Effector memory CD8-positive, alpha-beta T cell (primary cell): ENCODE results near the gene PRSS57.

Experiments
- ATAC-seq: fragments of 150-1000 bp; cut with Tn5 transposase; replicated peaks from 2 replicates; pipeline ENCODE4 v1.10.0; 2021; ENCODE audit warnings: mild to moderate bottlenecking, moderate library complexity
- DNase-seq, 3 experiments: peaks; one replicate each; pipeline ENCODE4 v3.0.0; 2021
- H3K27ac Mint-ChIP-seq, 2 donors: one replicate each; pipeline ENCODE4 v1.8.0; 2022; ENCODE audit warnings: mild to moderate bottlenecking in 2 of 2, mixed read lengths in 2 of 2, moderate library complexity in 2 of 2
- H3K27me3 Mint-ChIP-seq, 2 donors: one replicate each; pipeline ENCODE4 v1.8.0; 2022; ENCODE audit warnings: mixed read lengths in 2 of 2
- H3K36me3 Mint-ChIP-seq: one replicate; pipeline ENCODE4 v1.8.0; 2022; ENCODE audit warnings: mild to moderate bottlenecking, moderate library complexity, mixed read lengths; ENCODE audit not compliant: insufficient read depth
- H3K4me1 Mint-ChIP-seq, 2 donors: one replicate each; pipeline ENCODE4 v1.8.0; 2022; ENCODE audit warnings: low read depth in 2 of 2, mixed read lengths in 2 of 2
- H3K4me3 Mint-ChIP-seq, 2 donors: one replicate each; pipeline ENCODE4 v1.8.0; 2022; ENCODE audit warnings: mild to moderate bottlenecking in 2 of 2, mixed read lengths in 2 of 2, moderate library complexity in 2 of 2
- H3K9me3 Mint-ChIP-seq, 2 donors: one replicate each; pipeline ENCODE4 v1.8.0; 2022; ENCODE audit warnings: mixed read lengths in 2 of 2

The PRSS57 gene

GRCh38 chr19:643736-644135 lies 51.5 kb downstream of the PRSS57 start:
- ATAC-seq (no peak), DNase-seq (no peak)
- Mint-ChIP-seq H3K4me3 (no peak overlapping the region), H3K4me1 (peaks cover 8 to 10% of the 10 kb centered on the region in 2 donors), H3K27ac (no peak overlapping the region), H3K27me3 (no peaks in the 10 kb centered on the region), H3K36me3 (peaks cover 52% of the 10 kb centered on the region), H3K9me3 (no peaks in the 10 kb centered on the region)

GRCh38 chr19:642767-643727 lies 52.2 kb downstream of the PRSS57 start:
- no peak for ATAC-seq
- Mint-ChIP-seq H3K4me3 (no peak overlapping the region), H3K27ac (peak overlapping the region in 1 of 2 donors; percentile 23), H3K36me3 (peaks cover 47% of the 10 kb centered on the region), H3K27me3 (no peaks in the 10 kb centered on the region), H3K9me3 (no peaks in the 10 kb centered on the region), H3K4me1 (peaks cover 8 to 10% of the 10 kb centered on the region in 2 donors)
- no peak for DNase-seq

- Mint-ChIP-seq H3K27ac (peak overlapping the region in 1 of 2 donors; percentile 13), H3K9me3 (no peaks in the 10 kb centered on the region), H3K4me3 (no peak overlapping the region), H3K36me3 (peaks cover 37% of the 10 kb centered on the region), H3K27me3 (no peaks in the 10 kb centered on the region), H3K4me1 (peaks cover 10% of the 10 kb centered on the region in 2 donors)
- DNase-seq (no peak), ATAC-seq (no peak)
Observed at GRCh38 chr19:641702-642101, 53.5 kb downstream of the PRSS57 start.

- no peak for ATAC-seq
- Mint-ChIP-seq H3K9me3 (no peaks in the 10 kb centered on the region), H3K27me3 (no peaks in the 10 kb centered on the region)
Observed at GRCh38 chr19:640606-641189, 54.6 kb downstream of the PRSS57 start.

GRCh38 chr19:640161-640558 lies 55.1 kb downstream of the PRSS57 start:
- H3K4me3 Mint-ChIP-seq: peak overlapping the region; percentile 41 to 87
- peaks cover 10% of the 10 kb centered on the region in 2 donors for H3K4me1 Mint-ChIP-seq
- H3K9me3 Mint-ChIP-seq: no peaks in the 10 kb centered on the region
- H3K27me3 Mint-ChIP-seq: no peaks in the 10 kb centered on the region
- no peak for ATAC-seq
- no peak overlapping the region for H3K27ac Mint-ChIP-seq
- DNase-seq: no peak
- peaks cover 26% of the 10 kb centered on the region for H3K36me3 Mint-ChIP-seq

More at GRCh38 chr19:640606-641189, 54.6 kb downstream of the PRSS57 start:
- Mint-ChIP-seq H3K4me1 (peaks cover 10% of the 10 kb centered on the region in 2 donors), H3K4me3 (peak overlapping the region in 1 of 2 donors; percentile 41), H3K36me3 (peaks cover 29% of the 10 kb centered on the region), H3K27ac (peak overlapping the region in 1 of 2 donors; percentile 59)
- no peak for DNase-seq

DNA sequence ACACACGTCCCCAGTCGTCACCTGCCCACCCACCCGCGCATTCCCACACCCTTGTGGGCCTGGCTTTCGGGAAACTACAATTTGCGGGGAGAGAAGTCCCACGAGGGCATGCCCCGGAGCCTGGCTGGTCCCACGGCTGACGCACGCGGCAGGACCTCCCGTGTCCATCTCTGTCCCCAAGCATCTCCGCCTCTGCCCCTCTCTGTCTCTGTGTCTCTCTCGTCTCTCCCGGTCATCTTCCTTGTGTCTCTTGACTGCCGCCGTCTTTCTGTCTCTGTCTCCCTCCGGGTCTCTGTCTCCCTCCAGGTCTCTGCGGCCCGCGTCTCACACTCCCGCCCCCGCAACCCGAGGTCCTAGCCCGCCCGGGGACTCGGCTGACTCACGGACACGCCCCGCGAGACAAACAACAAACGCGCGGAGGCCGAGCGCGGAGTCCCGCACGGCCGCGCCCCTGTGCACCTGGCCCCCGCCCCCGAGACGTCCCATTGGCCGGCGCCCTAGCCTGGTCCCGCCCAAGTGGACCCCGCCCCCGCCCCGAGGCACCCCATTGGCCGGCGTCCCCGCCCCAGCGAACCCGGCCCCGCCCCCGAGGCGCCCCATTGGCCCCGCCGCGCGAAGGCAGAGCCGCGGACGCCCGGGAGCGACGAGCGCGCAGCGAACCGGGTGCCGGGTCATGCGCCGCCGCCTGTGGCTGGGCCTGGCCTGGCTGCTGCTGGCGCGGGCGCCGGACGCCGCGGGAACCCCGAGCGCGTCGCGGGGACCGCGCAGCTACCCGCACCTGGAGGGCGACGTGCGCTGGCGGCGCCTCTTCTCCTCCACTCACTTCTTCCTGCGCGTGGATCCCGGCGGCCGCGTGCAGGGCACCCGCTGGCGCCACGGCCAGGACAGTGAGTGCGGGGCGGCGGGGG lies 55.7 kb downstream of the PRSS57 start, which contains the start of gene FGF22:
Gene FGF22 (plus strand): TSS at position 627 of the 908 bp plus-strand sequence. CDS start 47 bp downstream, at position 674.
- peaks cover 10% of the 10 kb centered on the region in 2 donors for H3K4me1 Mint-ChIP-seq
- H3K27ac Mint-ChIP-seq: peak within 1 kb of the TSS; percentile 91 to 99
- peak; percentile 88 for ATAC-seq

GRCh38 chr19:638906-639252 lies 56.4 kb downstream of the PRSS57 start:
- Mint-ChIP-seq H3K9me3 (no peaks in the 10 kb centered on the region), H3K36me3 (peaks cover 28% of the 10 kb centered on the region), H3K27ac (peak overlapping the region; percentile 91 to 99), H3K27me3 (no peaks in the 10 kb centered on the region), H3K4me1 (peaks cover 14 to 15% of the 10 kb centered on the region in 2 donors), H3K4me3 (peak overlapping the region; percentile 80 to 87)
- ATAC-seq: no peak
- no peak for DNase-seq

More for the DNA sequence above, 55.7 kb downstream of the PRSS57 start, which contains the start of gene FGF22:
- peaks cover 26% of the 10 kb centered on the region for H3K36me3 Mint-ChIP-seq
- no peaks in the 10 kb centered on the region for H3K27me3 Mint-ChIP-seq
- peak within 1 kb of the TSS; percentile 80 to 87 for H3K4me3 Mint-ChIP-seq
- peak; percentile 90 to 92 (median 91) for DNase-seq
- no peaks in the 10 kb centered on the region for H3K9me3 Mint-ChIP-seq
